Trophoblast cell (in vitro differentiated cells and primary cell): ENCODE results near the gene RHOT2.

Experiments used
- DNase-seq, 2 donors: peaks; one replicate each; pipeline ENCODE4 v3.0.0-alpha.2; 2016
- H2AFZ ChIP-seq: 2 replicates; pipeline ENCODE4 v1.6.1; 2013; ENCODE audit warnings: low read length, moderate library complexity, mild to moderate bottlenecking; ENCODE audit not compliant: insufficient read depth, poor library complexity
- H2AK5ac ChIP-seq: 2 replicates; pipeline ENCODE4 v1.6.1; 2013; ENCODE audit warnings: mild to moderate bottlenecking, low read length
- H2BK120ac ChIP-seq: 2 replicates; pipeline ENCODE4 v1.6.1; 2013; ENCODE audit warnings: low read length, mild to moderate bottlenecking, moderate library complexity; ENCODE audit not compliant: insufficient read depth, poor library complexity
- H2BK12ac ChIP-seq: 2 replicates; pipeline ENCODE4 v1.6.1; 2013; ENCODE audit warnings: mild to moderate bottlenecking, low read length, moderate library complexity
- H2BK5ac ChIP-seq: 2 replicates; pipeline ENCODE4 v1.6.1; 2013; ENCODE audit warnings: low read length, low read depth, moderate library complexity, mild to moderate bottlenecking; ENCODE audit not compliant: poor library complexity
- H3K14ac ChIP-seq: 2 replicates; pipeline ENCODE4 v1.6.1; 2013; ENCODE audit warnings: mild to moderate bottlenecking, low read length
- H3K18ac ChIP-seq: 2 replicates; pipeline ENCODE4 v1.6.1; 2013; ENCODE audit warnings: mild to moderate bottlenecking, low read length
- H3K23ac ChIP-seq: 2 replicates; pipeline ENCODE4 v1.6.1; 2013; ENCODE audit warnings: low read length
- H3K27ac ChIP-seq: 2 replicates; pipeline ENCODE4 v1.5.1; 2013; ENCODE audit warnings: low read depth, mild to moderate bottlenecking, inconsistent platforms, low read length, moderate library complexity
- H3K27me3 ChIP-seq: 2 replicates; pipeline ENCODE4 v1.6.1; 2013; ENCODE audit warnings: inconsistent platforms, mild to moderate bottlenecking, low read length, moderate library complexity; ENCODE audit not compliant: insufficient read depth
- H3K36me3 ChIP-seq, 2 experiments: 1 replicate in 1 of 2; 2 replicates in 1 of 2; pipeline ENCODE4 v1.6.1; 2013; ENCODE audit warnings: low read length in 2 of 2, mild to moderate bottlenecking in 2 of 2, moderate library complexity in 1 of 2; ENCODE audit not compliant: insufficient read depth in 2 of 2, control insufficient read depth in 1 of 2
- H3K4ac ChIP-seq: 2 replicates; pipeline ENCODE4 v1.6.1; 2013; ENCODE audit warnings: low read depth, mild to moderate bottlenecking, low read length, moderate library complexity
- H3K4me1 ChIP-seq, 2 experiments: 1 replicate in 1 of 2; 2 replicates in 1 of 2; pipeline ENCODE4 v1.6.1; 2013; ENCODE audit warnings: low read length in 2 of 2, mild to moderate bottlenecking in 2 of 2, moderate library complexity in 1 of 2; ENCODE audit not compliant: insufficient read depth in 2 of 2, control insufficient read depth in 1 of 2
- H3K4me2 ChIP-seq: 2 replicates; pipeline ENCODE4 v1.6.1; 2013; ENCODE audit warnings: inconsistent platforms, mild to moderate bottlenecking, low read length, moderate library complexity
- H3K4me3 ChIP-seq: 2 replicates; pipeline ENCODE4 v1.5.1; 2013; ENCODE audit warnings: mild to moderate bottlenecking, low read depth, low read length, inconsistent platforms
- H3K79me1 ChIP-seq: one replicate; pipeline ENCODE4 v1.6.1; 2013; ENCODE audit warnings: low read length
- H3K79me2 ChIP-seq: 2 replicates; pipeline ENCODE4 v1.6.1; 2013; ENCODE audit warnings: low read length, mild to moderate bottlenecking; ENCODE audit not compliant: control insufficient read depth, insufficient read depth, poor library complexity
- H3K9ac ChIP-seq: 2 replicates; pipeline ENCODE4 v1.6.1; 2013; ENCODE audit warnings: mild to moderate bottlenecking, low read length
- H3K9me3 ChIP-seq: 2 replicates; pipeline ENCODE4 v1.6.1; 2013; ENCODE audit warnings: low read depth, mild to moderate bottlenecking, control low read depth, inconsistent platforms, low read length; ENCODE audit not compliant: insufficient read depth
- H4K12ac ChIP-seq: 2 replicates; pipeline ENCODE4 v1.6.1; 2013; ENCODE audit warnings: low read depth, mild to moderate bottlenecking, low read length, moderate library complexity
- H4K8ac ChIP-seq: 2 replicates; pipeline ENCODE4 v1.6.1; 2013; ENCODE audit warnings: low read depth, mild to moderate bottlenecking, low read length, moderate library complexity
- H4K91ac ChIP-seq: one replicate; pipeline ENCODE4 v1.6.1; 2013; ENCODE audit warnings: low read depth, mild to moderate bottlenecking, low read length, moderate library complexity
- WGBS: extraction: QIAGEN DNeasy Blood & Tissue Kit; methylation state at CpG from one replicate; pipeline ENCODE4 v1.1.7; 2013; ENCODE audit warnings: missing lambda C conversion rate; ENCODE audit not compliant: insufficient read length, insufficient coverage; ENCODE audit errors: extremely low coverage; 5-methylcytosine and 5-hydroxymethylcytosine counted together

Gene RHOT2

GRCh38 chr16:638034-638543 lies 29.8 kb upstream of the RHOT2 start:
- Histone ChIP-seq H3K18ac (no peak overlapping the region), H3K27ac (no peak overlapping the region), H2AK5ac (no peak overlapping the region), H2BK5ac (no peak overlapping the region), H3K79me1 (peaks cover 24% of the 10 kb centered on the region), H4K91ac (no peak overlapping the region), H3K9me3 (no peaks in the 10 kb centered on the region), H2BK12ac (no peak overlapping the region), H4K8ac (no peak overlapping the region), H4K12ac (no peak overlapping the region), H2AFZ (no peak overlapping the region), H3K36me3 (peaks cover 18% of the 10 kb centered on the region in 2 experiments), H3K79me2 (peaks cover 14% of the 10 kb centered on the region), H3K14ac (no peak overlapping the region), H3K4me1 (peaks cover 24 to 30% of the 10 kb centered on the region in 2 experiments), H3K27me3 (no peaks in the 10 kb centered on the region), H3K9ac (no peak overlapping the region), H3K23ac (no peak overlapping the region), H3K4me2 (no peak overlapping the region), H3K4me3 (no peak overlapping the region), H2BK120ac (no peak overlapping the region), H3K4ac (no peak overlapping the region)
- no CpG with 5 or more reads among the region's 15 CpGs for WGBS
- no peak for DNase-seq

DNA sequence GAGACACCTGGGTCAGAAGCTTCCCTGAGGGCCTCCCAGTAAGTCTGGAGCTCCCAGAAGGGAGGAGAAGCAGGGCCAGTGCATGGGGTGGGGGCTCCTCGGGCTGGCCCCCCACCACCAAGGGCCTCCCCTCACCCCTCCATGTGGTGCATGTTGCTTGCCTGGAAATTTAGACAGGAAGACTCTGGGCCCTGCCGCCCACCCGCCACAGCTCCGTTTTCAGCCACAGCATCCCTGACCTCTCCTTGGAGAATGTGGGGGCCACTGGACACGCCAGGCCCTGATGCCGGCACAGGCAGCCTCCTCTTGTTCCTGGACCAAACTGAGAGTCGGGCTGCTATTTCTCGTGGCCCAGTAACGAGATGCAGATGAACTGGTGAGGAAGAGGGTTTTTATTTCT lies 29.1 kb upstream of the RHOT2 start:
- Histone ChIP-seq H4K12ac (no peak overlapping the region), H3K4ac (no peak overlapping the region), H3K27ac (no peak overlapping the region), H3K23ac (no peak overlapping the region), H3K36me3 (peaks cover 11% of the 10 kb centered on the region in 2 experiments), H3K4me1 (peaks cover 24 to 31% of the 10 kb centered on the region in 2 experiments), H2BK5ac (no peak overlapping the region), H2BK12ac (no peak overlapping the region), H3K9ac (no peak overlapping the region), H3K27me3 (no peaks in the 10 kb centered on the region), H3K79me2 (peaks cover 14% of the 10 kb centered on the region), H3K4me3 (no peak overlapping the region), H3K18ac (no peak overlapping the region), H4K91ac (no peak overlapping the region), H3K9me3 (peaks cover 1% of the 10 kb centered on the region), H2AFZ (no peak overlapping the region), H4K8ac (no peak overlapping the region), H3K14ac (no peak overlapping the region), H3K79me1 (peaks cover 24% of the 10 kb centered on the region), H2AK5ac (no peak overlapping the region), H3K4me2 (no peak overlapping the region), H2BK120ac (no peak overlapping the region)
- no CpG with 5 or more reads among the region's 9 CpGs for WGBS
- DNase-seq, result no peak

DNA sequence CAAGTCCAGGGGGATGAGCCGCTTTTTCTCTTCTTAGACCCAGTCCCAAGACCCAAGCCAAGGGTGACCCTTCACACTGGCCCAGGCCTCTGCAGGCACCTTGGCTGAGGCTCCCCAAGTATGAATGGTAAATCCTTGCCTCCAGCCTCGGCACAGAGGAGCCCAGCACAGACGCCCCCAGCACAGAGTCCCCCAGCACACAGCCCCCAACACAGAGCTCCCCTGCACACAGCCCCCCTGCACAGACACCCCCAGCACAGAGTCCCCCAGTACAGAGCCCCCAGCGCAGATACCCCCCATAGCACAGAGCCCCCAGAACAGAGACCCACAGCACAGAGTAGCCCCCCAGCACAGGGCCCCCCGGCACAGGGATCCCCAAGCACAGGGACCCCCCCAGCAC lies 27.3 kb upstream of the RHOT2 start:
- DNase-seq, result no peak
- H4K12ac ChIP-seq, result no peak overlapping the region
- no peaks in the 10 kb centered on the region for H3K36me3 ChIP-seq
- H3K27me3 ChIP-seq, result no peaks in the 10 kb centered on the region
- peak overlapping the region; percentile 7 for H4K91ac ChIP-seq
- H3K14ac ChIP-seq, result no peak overlapping the region
- no peak overlapping the region for H3K9ac ChIP-seq
- H3K23ac ChIP-seq, result no peak overlapping the region
- H3K4ac ChIP-seq, result no peak overlapping the region
- H3K9me3 ChIP-seq, result peaks cover 1% of the 10 kb centered on the region
- H4K8ac ChIP-seq, result no peak overlapping the region
- no peak overlapping the region for H2BK12ac ChIP-seq
- WGBS, result no CpG with 5 or more reads among the region's 5 CpGs
- H3K79me2 ChIP-seq, result peaks cover 12% of the 10 kb centered on the region
- no peak overlapping the region for H3K4me3 ChIP-seq
- H2AFZ ChIP-seq, result no peak overlapping the region
- H3K18ac ChIP-seq, result no peak overlapping the region
- H2BK120ac ChIP-seq, result no peak overlapping the region
- H3K4me2 ChIP-seq, result no peak overlapping the region
- H2BK5ac ChIP-seq, result no peak overlapping the region
- H3K79me1 ChIP-seq, result peaks cover 23% of the 10 kb centered on the region
- no peak overlapping the region for H3K27ac ChIP-seq
- H3K4me1 ChIP-seq, result peaks cover 16 to 25% of the 10 kb centered on the region in 2 experiments
- no peak overlapping the region for H2AK5ac ChIP-seq

- Histone ChIP-seq H3K18ac (peak within 1 kb of the TSS; percentile 40), H3K4ac (peak within 1 kb of the TSS; percentile 80), H2AK5ac (peak within 1 kb of the TSS; percentile 7), H4K8ac (peak within 1 kb of the TSS; percentile 80), H3K4me1 (peaks cover 16 to 33% of the 10 kb centered on the region in 2 experiments), H2AFZ (peak within 1 kb of the TSS; percentile 78), H4K91ac (peak within 1 kb of the TSS; percentile 65), H3K23ac (no peak within 1 kb of the TSS), H3K4me2 (peak within 1 kb of the TSS; percentile 72), H3K27me3 (no peaks in the 10 kb centered on the region), H3K14ac (peak within 1 kb of the TSS; percentile 54), H3K79me1 (peaks cover 17% of the 10 kb centered on the region), H3K9me3 (peaks cover 1% of the 10 kb centered on the region), H3K9ac (peak within 1 kb of the TSS; percentile 47), H2BK120ac (peak within 1 kb of the TSS; percentile 18), H2BK5ac (peak within 1 kb of the TSS; percentile 64), H3K27ac (no peak within 1 kb of the TSS), H3K36me3 (no peaks in the 10 kb centered on the region), H3K79me2 (peaks cover 7% of the 10 kb centered on the region), H4K12ac (peak within 1 kb of the TSS; percentile 46), H2BK12ac (peak within 1 kb of the TSS; percentile 42), H3K4me3 (peak within 1 kb of the TSS; percentile 76)
- WGBS, result no CpG with 5 or more reads among the region's 81 CpGs
- peak; percentile 79 to 80 for DNase-seq
Measured at GRCh38 chr16:641326-642188, 26.4 kb upstream of the RHOT2 start, which contains the start of gene MCRIP2. Gene MCRIP2, plus strand, starts transcription at chr16:641828. Its CDS starts 164 bp downstream, at chr16:641992.
